ENCODE results near the gene TMEM150A.

Gene TMEM150A

DNA sequence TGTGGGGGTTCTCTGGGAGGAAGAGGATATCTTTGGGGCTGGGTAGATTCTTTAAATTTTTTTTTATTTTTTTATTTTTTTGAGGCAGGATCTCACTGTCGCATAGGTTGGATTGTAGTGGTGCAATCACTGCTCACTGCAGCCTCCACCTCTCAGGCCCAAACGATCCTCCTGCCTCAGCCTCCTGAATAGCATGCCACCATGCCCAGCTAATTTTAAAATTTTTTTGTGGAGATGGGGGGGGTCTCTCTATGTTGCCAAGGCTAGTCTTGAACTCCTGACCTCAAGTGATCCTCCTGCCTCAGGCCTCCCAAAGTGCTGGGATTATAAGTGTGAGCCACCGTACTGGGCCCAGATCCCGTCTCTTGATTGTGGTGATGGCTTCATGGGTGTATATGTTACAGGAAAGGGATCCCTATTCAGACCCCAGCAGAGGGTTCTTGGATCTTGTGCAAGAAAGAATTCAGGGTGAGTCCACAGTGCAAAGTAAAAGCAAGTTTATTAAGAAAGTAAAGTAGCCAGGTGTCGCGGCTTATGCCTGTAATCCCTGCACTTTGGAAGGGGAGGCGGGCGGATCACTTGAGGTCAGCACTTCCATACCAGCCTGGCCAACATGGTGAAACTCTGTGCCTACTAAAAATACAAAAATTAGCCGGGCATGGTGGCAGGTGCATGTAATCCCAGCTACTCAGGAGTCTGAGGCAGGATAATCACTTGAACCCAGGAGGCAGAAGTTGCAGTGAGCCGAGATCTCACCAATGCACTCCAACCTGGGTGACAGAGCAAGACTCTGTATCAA lies 11.4 kb upstream of the TMEM150A start:
- TF ChIP-seq, protein P1, sequence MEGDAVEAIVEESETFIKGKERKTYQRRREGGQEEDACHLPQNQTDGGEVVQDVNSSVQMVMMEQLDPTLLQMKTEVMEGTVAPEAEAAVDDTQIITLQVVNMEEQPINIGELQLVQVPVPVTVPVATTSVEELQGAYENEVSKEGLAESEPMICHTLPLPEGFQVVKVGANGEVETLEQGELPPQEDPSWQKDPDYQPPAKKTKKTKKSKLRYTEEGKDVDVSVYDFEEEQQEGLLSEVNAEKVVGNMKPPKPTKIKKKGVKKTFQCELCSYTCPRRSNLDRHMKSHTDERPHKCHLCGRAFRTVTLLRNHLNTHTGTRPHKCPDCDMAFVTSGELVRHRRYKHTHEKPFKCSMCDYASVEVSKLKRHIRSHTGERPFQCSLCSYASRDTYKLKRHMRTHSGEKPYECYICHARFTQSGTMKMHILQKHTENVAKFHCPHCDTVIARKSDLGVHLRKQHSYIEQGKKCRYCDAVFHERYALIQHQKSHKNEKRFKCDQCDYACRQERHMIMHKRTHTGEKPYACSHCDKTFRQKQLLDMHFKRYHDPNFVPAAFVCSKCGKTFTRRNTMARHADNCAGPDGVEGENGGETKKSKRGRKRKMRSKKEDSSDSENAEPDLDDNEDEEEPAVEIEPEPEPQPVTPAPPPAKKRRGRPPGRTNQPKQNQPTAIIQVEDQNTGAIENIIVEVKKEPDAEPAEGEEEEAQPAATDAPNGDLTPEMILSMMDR (IDR thresholded peaks at IDR 0.05; ENCODE audit: low read depth, low read length): no peak

DNA sequence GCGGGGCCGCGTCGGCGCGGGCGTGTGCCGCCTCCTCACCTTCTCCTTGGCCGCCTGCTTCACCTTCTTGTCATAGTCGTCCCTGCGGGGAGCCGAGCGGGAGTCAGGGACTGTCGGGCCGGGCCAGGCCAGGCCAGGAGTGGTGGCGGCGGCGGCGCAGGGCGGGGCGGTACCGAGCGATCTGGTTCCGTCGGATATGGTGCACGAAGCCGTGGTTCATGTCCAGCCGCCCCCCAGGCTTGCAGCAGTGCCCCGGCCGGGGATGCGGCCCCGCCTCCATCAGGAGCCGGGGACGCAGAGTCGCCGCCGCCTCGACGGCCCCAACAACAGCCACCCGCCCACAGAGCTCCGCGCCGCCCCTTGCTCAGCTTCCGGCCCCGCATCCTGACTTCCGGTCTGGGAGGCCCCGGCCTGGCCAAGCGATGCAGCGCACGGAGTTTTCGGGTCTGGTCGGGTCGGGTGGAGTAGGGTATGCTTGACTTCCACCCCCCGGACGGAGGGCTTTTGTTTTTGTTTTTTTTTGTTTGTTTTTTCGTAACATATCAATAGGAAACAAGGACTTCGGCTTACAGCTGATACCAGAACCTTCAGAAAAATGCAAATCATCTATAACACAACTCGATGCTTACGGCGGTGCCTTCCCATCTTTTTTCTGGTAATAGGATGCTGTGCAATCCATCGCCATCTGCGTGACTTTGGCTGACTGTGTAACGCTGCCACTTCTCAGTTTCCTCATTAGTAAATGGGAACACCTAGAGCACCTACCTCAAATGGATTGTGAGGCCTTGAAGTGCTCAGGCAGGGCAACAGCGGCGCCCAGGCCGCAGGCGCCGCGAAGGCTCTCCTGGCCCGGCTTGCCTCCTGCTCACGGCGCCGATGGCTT lies 9.4 kb upstream of the TMEM150A start, which contains the start of gene C2orf68:
Gene C2orf68, minus strand, starts transcription at position 362 of the 883 bp plus-strand sequence. Its CDS starts 82 bp downstream, at position 280.
- peak within 1 kb of the TSS; percentile 67 for H3K4me3 ChIP-seq (ENCODE audit: low read depth, low read length)
- DNase-seq (ENCODE audit: low read depth, low spot score): peak; percentile 86
- TF ChIP-seq, protein P1 (IDR thresholded peaks at IDR 0.05; ENCODE audit: low read depth, low read length): no peak
- in situ Hi-C loops (cut with HindIII; ENCODE audit: low sequenced_read_pairs): no loop called here

More for the DNA sequence above, 11.4 kb upstream of the TMEM150A start:
- DNase-seq (ENCODE audit: low read depth, low spot score): no peak
- no peak overlapping the region for H3K4me3 ChIP-seq (ENCODE audit: low read depth, low read length)
- in situ Hi-C loops (cut with HindIII; ENCODE audit: low sequenced_read_pairs): no loop called here

DNA sequence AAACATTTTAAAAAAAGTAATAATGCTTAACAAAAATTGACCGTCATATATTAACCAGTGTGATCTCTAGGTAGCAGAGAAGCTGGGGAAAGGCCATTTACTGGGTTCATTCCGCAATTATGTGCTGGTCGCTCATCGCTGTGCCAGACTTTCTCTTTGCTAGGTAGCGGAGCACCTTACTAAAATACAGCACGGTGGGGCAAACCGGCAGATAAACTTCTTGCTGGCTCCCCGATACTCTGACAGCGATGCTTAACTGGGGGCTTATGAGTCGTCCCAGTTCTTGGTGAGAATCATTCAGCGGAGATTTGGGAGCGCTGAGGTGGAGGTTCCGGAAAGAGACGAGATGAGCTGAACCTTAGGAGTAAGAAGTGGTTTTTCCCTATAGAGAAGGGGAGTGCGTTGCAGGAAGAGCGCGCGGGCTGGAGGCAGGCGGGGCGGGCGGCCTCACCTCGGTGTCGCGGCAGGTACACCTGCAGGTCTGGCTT lies 8.8 kb upstream of the TMEM150A start:
- TF ChIP-seq, protein P1 (IDR thresholded peaks at IDR 0.05; ENCODE audit: low read depth, low read length): no peak
- DNase-seq (ENCODE audit: low read depth, low spot score): peak; percentile 5
- in situ Hi-C loops (cut with HindIII; ENCODE audit: low sequenced_read_pairs): no loop called here
- peak overlapping the region; percentile 67 for H3K4me3 ChIP-seq (ENCODE audit: low read depth, low read length)

DNA sequence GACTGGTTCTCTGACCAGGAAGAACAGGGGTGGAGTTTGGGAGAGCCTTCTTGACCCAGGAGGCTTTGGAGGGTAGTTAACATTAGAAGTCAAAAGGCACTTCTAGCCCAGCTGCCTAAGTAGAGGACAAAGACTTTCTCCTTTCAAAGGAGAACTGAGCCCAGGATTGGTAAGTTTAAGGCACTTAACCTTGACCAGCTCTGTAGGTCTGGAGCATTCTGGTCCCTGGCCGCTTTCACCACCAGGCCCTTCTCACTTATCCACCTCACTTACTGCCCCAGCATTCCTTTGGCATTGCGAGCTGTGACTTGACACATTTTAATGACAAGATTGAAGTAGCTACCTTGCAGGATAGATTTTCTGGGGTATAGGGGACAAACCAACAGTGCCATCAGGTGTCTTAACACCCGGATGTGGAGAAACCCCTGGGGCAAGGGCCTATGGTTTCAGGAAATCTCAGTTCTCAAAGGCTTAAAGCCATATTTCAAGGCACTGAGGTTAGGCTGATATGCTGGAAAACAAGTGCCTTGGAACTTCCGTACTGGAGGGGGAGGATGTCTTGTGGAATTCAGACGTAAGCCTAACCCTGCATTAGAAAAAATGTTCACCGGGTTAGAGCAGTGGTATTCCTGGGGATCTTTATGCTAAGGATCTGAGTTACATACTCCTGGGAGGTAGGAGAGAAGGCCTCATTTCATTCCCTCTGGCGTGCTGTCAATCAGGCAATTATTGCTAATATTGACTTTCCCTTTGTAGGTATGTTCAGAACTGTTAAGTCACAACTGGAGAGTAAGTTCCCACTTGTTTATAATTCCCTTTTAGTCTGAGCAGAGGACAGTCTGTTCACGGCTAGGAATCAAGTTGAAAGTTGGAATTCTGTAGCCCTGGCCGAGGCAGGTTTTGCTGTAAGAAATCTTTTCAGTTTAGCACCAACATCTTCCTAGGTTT lies 5.0 kb upstream of the TMEM150A start:
- in situ Hi-C loops (cut with HindIII; ENCODE audit: low sequenced_read_pairs): no loop called here
- no peak for DNase-seq (ENCODE audit: low read depth, low spot score)
- TF ChIP-seq, protein P1 (IDR thresholded peaks at IDR 0.05; ENCODE audit: low read depth, low read length): no peak
- no peak overlapping the region for H3K4me3 ChIP-seq (ENCODE audit: low read depth, low read length)

DNA sequence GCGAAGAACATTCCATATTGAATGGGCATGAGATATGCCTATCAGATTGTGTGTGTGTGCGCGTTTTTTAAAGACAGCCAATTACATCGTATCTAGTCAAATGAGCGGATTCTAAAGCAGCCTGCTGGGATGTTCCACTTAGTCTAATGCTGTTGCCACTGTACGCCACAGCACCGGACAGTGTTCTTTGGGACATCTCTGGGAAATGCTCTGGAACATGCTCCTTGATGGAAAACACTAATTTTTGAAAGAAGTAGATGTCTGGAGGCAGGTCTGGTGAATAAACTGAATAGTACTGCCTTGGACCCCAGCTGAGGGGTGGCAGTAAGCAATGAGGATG lies 3.6 kb upstream of the TMEM150A start:
- no peak overlapping the region for H3K4me3 ChIP-seq (ENCODE audit: low read depth, low read length)
- in situ Hi-C loops (cut with HindIII; ENCODE audit: low sequenced_read_pairs): no loop called here
- no peak for DNase-seq (ENCODE audit: low read depth, low spot score)
- TF ChIP-seq, protein P1 (IDR thresholded peaks at IDR 0.05; ENCODE audit: low read depth, low read length): no peak

Measured in astrocyte of the spinal cord (primary cell).